Activated naive CD4-positive, alpha-beta T cell treated with anti-CD3 and anti-CD28 coated beads for 36 hours (primary cell): ENCODE results near the gene ADAR. TPM values are rescaled to one million over a fixed set of nuclear protein-coding genes. Genes with fewer than 3 reads are reported as not detected.

ENCODE experiments used
- CTCF ChIA-PET: fragments of 350-600 bp; sonication (Branson Sonifier 250); formaldehyde crosslinking; loops from one replicate; lab custom pipeline; 2021; ENCODE audit warnings: antibody characterized with exemption; lab: Charles Lee
- DNase-seq: peaks from one replicate; pipeline ENCODE4 v3.0.0-alpha.2; 2020
- H3K27ac Mint-ChIP-seq: one replicate; pipeline ENCODE4 v1.8.0; 2021; ENCODE audit warnings: mild to moderate bottlenecking, mixed read lengths
- H3K27me3 Mint-ChIP-seq: one replicate; pipeline ENCODE4 v1.8.0; 2021; ENCODE audit warnings: low read depth, mixed read lengths
- H3K36me3 Mint-ChIP-seq: one replicate; pipeline ENCODE4 v1.8.0; 2021; ENCODE audit warnings: low read depth, mixed read lengths
- H3K4me1 Mint-ChIP-seq: one replicate; pipeline ENCODE4 v1.8.0; 2021; ENCODE audit warnings: low read depth, mixed read lengths
- H3K4me3 Mint-ChIP-seq: one replicate; pipeline ENCODE4 v1.8.0; 2021; ENCODE audit warnings: mild to moderate bottlenecking, moderate library complexity, mixed read lengths
- H3K9me3 Mint-ChIP-seq: one replicate; pipeline ENCODE4 v1.8.0; 2021; ENCODE audit warnings: mixed read lengths
- intact Hi-C: fragments of 100-400 bp; cut with micrococcal nuclease; formaldehyde crosslinking; loops from one replicate; pipeline ENCODE4 v1.15.1; 2023
- total RNA-seq, 2 experiments: library from RNA; stranded (reverse); gene quantifications; one replicate each; pipeline ENCODE4 v1.2.3, GENCODE V29; 2021

The ADAR gene
- total RNA-seq, 2 experiments from 2014 or later: 301 to 313 TPM

GRCh38 chr1:154626456-154627256 is 18.7 kb upstream of the ADAR start:
- Mint-ChIP-seq H3K27ac (peak overlapping the region; percentile 99), H3K4me1 (peaks cover 50% of the 10 kb centered on the region), H3K36me3 (peaks cover 5% of the 10 kb centered on the region), H3K4me3 (peak overlapping the region; percentile 98), H3K9me3 (peaks cover 11% of the 10 kb centered on the region), H3K27me3 (no peaks in the 10 kb centered on the region)
- DNase-seq: no peak
- intact Hi-C loops: loop anchor here (1.0 kb wide), 2 partner anchors 17 to 67 kb away; no protein-coding TSS in a partner anchor
- CTCF ChIA-PET: interaction anchor here (0.5 to 2.3 kb wide), 3 partner anchors 16 to 644 kb away, joined by 3 to 10 read pairs (median 4); no protein-coding TSS in a partner anchor

- Mint-ChIP-seq H3K36me3 (peaks cover 5% of the 10 kb centered on the region), H3K27me3 (no peaks in the 10 kb centered on the region), H3K27ac (no peak overlapping the region), H3K4me3 (no peak overlapping the region), H3K4me1 (peaks cover 51% of the 10 kb centered on the region), H3K9me3 (peaks cover 10% of the 10 kb centered on the region)
- intact Hi-C loops: no loop called here
- CTCF ChIA-PET: interaction anchor here (0.8 to 2.3 kb wide), 2 partner anchors 15 to 122 kb away, joined by 3 to 10 read pairs; no protein-coding TSS in a partner anchor
- DNase-seq: no peak
These were observed 17.0 kb upstream of the ADAR start for GRCh38 chr1:154624746-154625643.

GRCh38 chr1:154623358-154623757 is 15.4 kb upstream of the ADAR start:
- intact Hi-C loops: no loop called here
- H3K27ac Mint-ChIP-seq: no peak overlapping the region

GRCh38 chr1:154622503-154623039 is 14.6 kb upstream of the ADAR start:
- CTCF ChIA-PET: interaction anchor here (0.7 to 1.0 kb wide), 2 partner anchors 11 to 12 kb away, joined by 3 to 4 read pairs; no protein-coding TSS in a partner anchor
- intact Hi-C loops: no loop called here
- H3K27me3 Mint-ChIP-seq: no peaks in the 10 kb centered on the region
- no peaks in the 10 kb centered on the region for H3K9me3 Mint-ChIP-seq
- no peak overlapping the region for H3K27ac Mint-ChIP-seq
- peaks cover 5% of the 10 kb centered on the region for H3K36me3 Mint-ChIP-seq
- H3K4me3 Mint-ChIP-seq: no peak overlapping the region
- peaks cover 55% of the 10 kb centered on the region for H3K4me1 Mint-ChIP-seq
- DNase-seq: no peak

More at GRCh38 chr1:154623358-154623757, 15.4 kb upstream of the ADAR start:
- Mint-ChIP-seq H3K9me3 (no peaks in the 10 kb centered on the region), H3K4me1 (peaks cover 54% of the 10 kb centered on the region), H3K27me3 (no peaks in the 10 kb centered on the region), H3K4me3 (no peak overlapping the region), H3K36me3 (peaks cover 4% of the 10 kb centered on the region)
- no peak for DNase-seq
- CTCF ChIA-PET: interaction anchor here (0.7 to 1.0 kb wide), 2 partner anchors 10 to 13 kb away, joined by 3 to 4 read pairs; no protein-coding TSS in a partner anchor

GRCh38 chr1:154621875-154622274 is 13.9 kb upstream of the ADAR start:
- no peak for DNase-seq
- peaks cover 58% of the 10 kb centered on the region for H3K4me1 Mint-ChIP-seq
- no peak overlapping the region for H3K4me3 Mint-ChIP-seq
- CTCF ChIA-PET: interaction anchor here (0.6 kb wide), 1 partner anchor 365 kb away, joined by 3 read pairs; no protein-coding TSS in a partner anchor
- intact Hi-C loops: no loop called here
- no peaks in the 10 kb centered on the region for H3K9me3 Mint-ChIP-seq
- peaks cover 3% of the 10 kb centered on the region for H3K36me3 Mint-ChIP-seq
- no peak overlapping the region for H3K27ac Mint-ChIP-seq
- H3K27me3 Mint-ChIP-seq: no peaks in the 10 kb centered on the region

- H3K27me3 Mint-ChIP-seq: no peaks in the 10 kb centered on the region
- no peaks in the 10 kb centered on the region for H3K9me3 Mint-ChIP-seq
- CTCF ChIA-PET: interaction anchor here (0.8 kb wide), 1 partner anchor 61 kb away, joined by 3 read pairs; no protein-coding TSS in a partner anchor
- H3K36me3 Mint-ChIP-seq: peaks cover 2% of the 10 kb centered on the region
- no peak overlapping the region for H3K27ac Mint-ChIP-seq
- no peak overlapping the region for H3K4me3 Mint-ChIP-seq
- intact Hi-C loops: no loop called here
- H3K4me1 Mint-ChIP-seq: peaks cover 57% of the 10 kb centered on the region
- DNase-seq: no peak
These were observed 12.8 kb upstream of the ADAR start for GRCh38 chr1:154620751-154621150.

GRCh38 chr1:154619181-154619948 is 11.4 kb upstream of the ADAR start:
- intact Hi-C loops: no loop called here
- Mint-ChIP-seq H3K27me3 (no peaks in the 10 kb centered on the region), H3K4me3 (no peak overlapping the region), H3K27ac (no peak overlapping the region), H3K4me1 (peaks cover 60% of the 10 kb centered on the region), H3K36me3 (peaks cover 2% of the 10 kb centered on the region), H3K9me3 (no peaks in the 10 kb centered on the region)
- CTCF ChIA-PET: interaction anchor here (2.1 kb wide), 1 partner anchor 10 kb away, joined by 10 read pairs; no protein-coding TSS in a partner anchor
- DNase-seq: no peak

- H3K27me3 Mint-ChIP-seq: no peaks in the 10 kb centered on the region
- intact Hi-C loops: no loop called here
- CTCF ChIA-PET: no interaction called here
- DNase-seq: no peak
- peaks cover 2% of the 10 kb centered on the region for H3K36me3 Mint-ChIP-seq
- no peak overlapping the region for H3K27ac Mint-ChIP-seq
- no peak overlapping the region for H3K4me3 Mint-ChIP-seq
- H3K4me1 Mint-ChIP-seq: peaks cover 52% of the 10 kb centered on the region
- no peaks in the 10 kb centered on the region for H3K9me3 Mint-ChIP-seq
These were observed 8.8 kb upstream of the ADAR start for GRCh38 chr1:154616659-154617345.

- CTCF ChIA-PET: no interaction called here
- Mint-ChIP-seq H3K27ac (no peak overlapping the region), H3K27me3 (no peaks in the 10 kb centered on the region), H3K4me1 (peaks cover 63% of the 10 kb centered on the region), H3K9me3 (no peaks in the 10 kb centered on the region), H3K4me3 (no peak overlapping the region), H3K36me3 (peaks cover 2% of the 10 kb centered on the region)
- intact Hi-C loops: no loop called here
- DNase-seq: no peak
These were observed 7.4 kb upstream of the ADAR start for GRCh38 chr1:154615411-154615810.

- CTCF ChIA-PET: no interaction called here
These were observed 6.9 kb upstream of the ADAR start for GRCh38 chr1:154614901-154615300.

GRCh38 chr1:154614247-154614646 is 6.3 kb upstream of the ADAR start:
- intact Hi-C loops: no loop called here
- Mint-ChIP-seq H3K4me1 (peaks cover 70% of the 10 kb centered on the region), H3K27me3 (no peaks in the 10 kb centered on the region), H3K4me3 (no peak overlapping the region), H3K27ac (no peak overlapping the region), H3K9me3 (no peaks in the 10 kb centered on the region), H3K36me3 (peaks cover 2% of the 10 kb centered on the region)
- DNase-seq: no peak
- CTCF ChIA-PET: no interaction called here

More at GRCh38 chr1:154614901-154615300, 6.9 kb upstream of the ADAR start:
- no peak for DNase-seq
- peaks cover 2% of the 10 kb centered on the region for H3K36me3 Mint-ChIP-seq
- H3K4me1 Mint-ChIP-seq: peaks cover 68% of the 10 kb centered on the region
- H3K27me3 Mint-ChIP-seq: no peaks in the 10 kb centered on the region
- intact Hi-C loops: no loop called here
- H3K4me3 Mint-ChIP-seq: no peak overlapping the region
- H3K9me3 Mint-ChIP-seq: no peaks in the 10 kb centered on the region
- no peak overlapping the region for H3K27ac Mint-ChIP-seq
